Stimulated activated memory B cell treated with anti-CD40 and anti-IgM and Interleukin-4, amounts not matched to agents 10 μg/mL and 1 μg/mL and 100 μg/mL, for 72 hours (primary cell): ENCODE measurements around the gene TSBP1.
"Not testable (repeated sequence)": the region's sequence is repeated elsewhere in the genome, so short reads cannot be mapped to it uniquely, and the experiment has no call there.

ENCODE experiments used
- ATAC-seq: fragments of 150-1000 bp; cut with Tn5 transposase; 2 replicates; pipeline ENCODE4 v1.10.0; 2021
- H3K27ac Mint-ChIP-seq: one replicate; pipeline ENCODE4 v1.8.0; 2022; ENCODE audit warnings: mild to moderate bottlenecking, mixed read lengths
- H3K27me3 Mint-ChIP-seq: one replicate; pipeline ENCODE4 v1.8.0; 2022; ENCODE audit warnings: mixed read lengths
- H3K36me3 Mint-ChIP-seq: one replicate; pipeline ENCODE4 v1.8.0; 2022; ENCODE audit warnings: mixed read lengths
- H3K4me1 Mint-ChIP-seq: one replicate; pipeline ENCODE4 v1.8.0; 2022; ENCODE audit warnings: mixed read lengths
- H3K4me3 Mint-ChIP-seq: one replicate; pipeline ENCODE4 v1.8.0; 2022; ENCODE audit warnings: mild to moderate bottlenecking, moderate library complexity, mixed read lengths
- H3K9me3 Mint-ChIP-seq: one replicate; pipeline ENCODE4 v1.8.0; 2022; ENCODE audit warnings: mixed read lengths

The TSBP1 gene

GRCh38 chr6:32393665-32394420 is 22.1 kb upstream of the TSBP1 start:
- H3K4me1 Mint-ChIP-seq = peaks cover 26% of the 10 kb centered on the region
- no peaks in the 10 kb centered on the region for H3K9me3 Mint-ChIP-seq
- H3K4me3 Mint-ChIP-seq = no peak overlapping the region
- no peaks in the 10 kb centered on the region for H3K36me3 Mint-ChIP-seq
- no peak for ATAC-seq
- no peaks in the 10 kb centered on the region for H3K27me3 Mint-ChIP-seq
- peak overlapping the region; percentile 60 for H3K27ac Mint-ChIP-seq

- Mint-ChIP-seq H3K4me1 (peaks cover 32% of the 10 kb centered on the region), H3K9me3 (no peaks in the 10 kb centered on the region), H3K4me3 (no peak overlapping the region), H3K36me3 (no peaks in the 10 kb centered on the region), H3K27ac (no peak overlapping the region), H3K27me3 (no peaks in the 10 kb centered on the region)
- no peak for ATAC-seq
Measured at GRCh38 chr6:32391505-32391904, 19.8 kb upstream of the TSBP1 start.

- H3K27me3 Mint-ChIP-seq = no peaks in the 10 kb centered on the region
- no peak for ATAC-seq
Measured at GRCh38 chr6:32387589-32388340, 16.1 kb upstream of the TSBP1 start.

GRCh38 chr6:32386040-32386439 is 14.3 kb upstream of the TSBP1 start:
- Mint-ChIP-seq H3K4me3 (no peak overlapping the region), H3K9me3 (no peaks in the 10 kb centered on the region), H3K36me3 (no peaks in the 10 kb centered on the region), H3K27me3 (no peaks in the 10 kb centered on the region), H3K4me1 (peaks cover 27% of the 10 kb centered on the region), H3K27ac (no peak overlapping the region)
- no peak for ATAC-seq

More at GRCh38 chr6:32387589-32388340, 16.1 kb upstream of the TSBP1 start:
- no peak overlapping the region for H3K27ac Mint-ChIP-seq
- no peaks in the 10 kb centered on the region for H3K9me3 Mint-ChIP-seq
- H3K4me1 Mint-ChIP-seq = peaks cover 23% of the 10 kb centered on the region
- H3K4me3 Mint-ChIP-seq = no peak overlapping the region
- H3K36me3 Mint-ChIP-seq = no peaks in the 10 kb centered on the region

- peak overlapping the region; percentile 15 for H3K27ac Mint-ChIP-seq
- peaks cover 28% of the 10 kb centered on the region for H3K4me1 Mint-ChIP-seq
- H3K36me3 Mint-ChIP-seq = no peaks in the 10 kb centered on the region
- H3K4me3 Mint-ChIP-seq = no peak overlapping the region
- H3K27me3 Mint-ChIP-seq = no peaks in the 10 kb centered on the region
- no peak for ATAC-seq
- no peaks in the 10 kb centered on the region for H3K9me3 Mint-ChIP-seq
Measured at GRCh38 chr6:32382757-32383420, 11.2 kb upstream of the TSBP1 start.

- Mint-ChIP-seq H3K36me3 (no peaks in the 10 kb centered on the region), H3K4me1 (peaks cover 27% of the 10 kb centered on the region), H3K9me3 (no peaks in the 10 kb centered on the region), H3K4me3 (no peak overlapping the region), H3K27me3 (no peaks in the 10 kb centered on the region), H3K27ac (no peak overlapping the region)
- ATAC-seq = no peak
Measured at GRCh38 chr6:32379545-32379944, 7.8 kb upstream of the TSBP1 start.

GRCh38 chr6:32375739-32376529 is 4.2 kb upstream of the TSBP1 start:
- Mint-ChIP-seq H3K36me3 (no peaks in the 10 kb centered on the region), H3K27me3 (peaks cover 1% of the 10 kb centered on the region), H3K27ac (peak overlapping the region; percentile 58), H3K9me3 (no peaks in the 10 kb centered on the region), H3K4me3 (no peak overlapping the region), H3K4me1 (peaks cover 18% of the 10 kb centered on the region)
- no peak for ATAC-seq

- Mint-ChIP-seq H3K4me1 (peaks cover 10% of the 10 kb centered on the region), H3K9me3 (no peaks in the 10 kb centered on the region), H3K36me3 (no peaks in the 10 kb centered on the region), H3K4me3 (no peak overlapping the region), H3K27me3 (peaks cover 9% of the 10 kb centered on the region), H3K27ac (no peak overlapping the region)
- no peak for ATAC-seq
Measured at GRCh38 chr6:32371229-32371628, 474 bp downstream of the TSBP1 start.

GRCh38 chr6:32370505-32370904 is 1.2 kb downstream of the TSBP1 start:
- H3K4me3 Mint-ChIP-seq = no peak overlapping the region
- no peaks in the 10 kb centered on the region for H3K9me3 Mint-ChIP-seq
- H3K27me3 Mint-ChIP-seq = peaks cover 9% of the 10 kb centered on the region
- H3K36me3 Mint-ChIP-seq = no peaks in the 10 kb centered on the region
- H3K27ac Mint-ChIP-seq = no peak overlapping the region
- ATAC-seq = no peak
- H3K4me1 Mint-ChIP-seq = peaks cover 7% of the 10 kb centered on the region

- H3K36me3 Mint-ChIP-seq = peaks cover under 1% of the 10 kb centered on the region
- no peaks in the 10 kb centered on the region for H3K9me3 Mint-ChIP-seq
- H3K4me3 Mint-ChIP-seq = no peak overlapping the region
- H3K27ac Mint-ChIP-seq = no peak overlapping the region
- H3K27me3 Mint-ChIP-seq = peaks cover 9% of the 10 kb centered on the region
- ATAC-seq = no peak
- H3K4me1 Mint-ChIP-seq = peaks cover 7% of the 10 kb centered on the region
Measured at GRCh38 chr6:32369660-32370059, 2.0 kb downstream of the TSBP1 start.

GRCh38 chr6:32367644-32368043 is 4.1 kb downstream of the TSBP1 start:
- H3K27me3 Mint-ChIP-seq = peaks cover 9% of the 10 kb centered on the region
- H3K4me3 Mint-ChIP-seq = no peak overlapping the region
- H3K4me1 Mint-ChIP-seq = peaks cover 7% of the 10 kb centered on the region
- peaks cover 4% of the 10 kb centered on the region for H3K9me3 Mint-ChIP-seq
- no peak for ATAC-seq
- no peak overlapping the region for H3K27ac Mint-ChIP-seq
- peaks cover 7% of the 10 kb centered on the region for H3K36me3 Mint-ChIP-seq

GRCh38 chr6:32359225-32359624 is 12.5 kb downstream of the TSBP1 start:
- not testable (repeated sequence) for H3K4me3 Mint-ChIP-seq, H3K9me3 Mint-ChIP-seq, H3K36me3 Mint-ChIP-seq, H3K27me3 Mint-ChIP-seq, H3K27ac Mint-ChIP-seq, ATAC-seq
- peaks cover 12% of the 10 kb centered on the region for H3K4me1 Mint-ChIP-seq

GRCh38 chr6:32358548-32358947 is 13.2 kb downstream of the TSBP1 start:
- H3K27ac Mint-ChIP-seq, H3K36me3 Mint-ChIP-seq, H3K27me3 Mint-ChIP-seq, ATAC-seq, H3K4me3 Mint-ChIP-seq, H3K9me3 Mint-ChIP-seq: not testable (repeated sequence)
- peaks cover 12% of the 10 kb centered on the region for H3K4me1 Mint-ChIP-seq

- peaks cover 15% of the 10 kb centered on the region for H3K4me1 Mint-ChIP-seq
- no peak overlapping the region for H3K4me3 Mint-ChIP-seq
- no peaks in the 10 kb centered on the region for H3K36me3 Mint-ChIP-seq
- ATAC-seq = no peak
- no peaks in the 10 kb centered on the region for H3K27me3 Mint-ChIP-seq
- H3K9me3 Mint-ChIP-seq = no peaks in the 10 kb centered on the region
- H3K27ac Mint-ChIP-seq = no peak overlapping the region
Measured at GRCh38 chr6:32355018-32355417, 16.7 kb downstream of the TSBP1 start.

- Mint-ChIP-seq H3K9me3 (no peaks in the 10 kb centered on the region), H3K27me3 (no peaks in the 10 kb centered on the region), H3K36me3 (no peaks in the 10 kb centered on the region), H3K27ac (no peak overlapping the region), H3K4me3 (no peak overlapping the region), H3K4me1 (peaks cover 12% of the 10 kb centered on the region)
- ATAC-seq = no peak
Measured at GRCh38 chr6:32353348-32353747, 18.4 kb downstream of the TSBP1 start.
